Putamen (tissue), 1 donor: Measurements from ENCODE around the gene ARGLU1.
"Not testable (repeated sequence)": the region's sequence is repeated elsewhere in the genome, so short reads cannot be mapped to it uniquely, and the experiment has no call there.

Source experiments
- DNase-seq: peaks from one replicate; pipeline ENCODE4 v3.0.0-alpha.2; 2016; ENCODE audit warnings: low spot score

ARGLU1 gene

GRCh38 chr13:106567474-106568298 is at the start of gene ARGLU1:
Gene ARGLU1, minus strand, starts transcription at chr13:106568137. Its CDS starts 218 bp downstream, at chr13:106567919.
- DNase-seq, result peak; percentile 92

- no peak for DNase-seq
Measured at GRCh38 chr13:106617561-106617960, 49.6 kb upstream of the ARGLU1 start.

- DNase-seq, result no peak
Measured at GRCh38 chr13:106616729-106617128, 48.8 kb upstream of the ARGLU1 start.

- DNase-seq, result no peak
Measured at GRCh38 chr13:106614874-106615273, 46.9 kb upstream of the ARGLU1 start.

GRCh38 chr13:106612688-106613087 is 44.8 kb upstream of the ARGLU1 start:
- DNase-seq, result no peak

- DNase-seq, result no peak
Measured at GRCh38 chr13:106610486-106610885, 42.5 kb upstream of the ARGLU1 start.

- no peak for DNase-seq
Measured at GRCh38 chr13:106609116-106609515, 41.2 kb upstream of the ARGLU1 start.

- DNase-seq, result no peak
Measured at GRCh38 chr13:106603546-106603945, 35.6 kb upstream of the ARGLU1 start.

- no peak for DNase-seq
Measured at GRCh38 chr13:106602178-106602577, 34.2 kb upstream of the ARGLU1 start.

GRCh38 chr13:106601489-106601888 is 33.6 kb upstream of the ARGLU1 start:
- no peak for DNase-seq

GRCh38 chr13:106600798-106601135 is 32.8 kb upstream of the ARGLU1 start:
- DNase-seq, result not testable (repeated sequence)

- no peak for DNase-seq
Measured at GRCh38 chr13:106599875-106600797, 32.2 kb upstream of the ARGLU1 start.

GRCh38 chr13:106597749-106598395 is 29.9 kb upstream of the ARGLU1 start:
- no peak for DNase-seq

GRCh38 chr13:106597186-106597585 is 29.2 kb upstream of the ARGLU1 start:
- DNase-seq, result no peak

GRCh38 chr13:106596275-106596937 is 28.5 kb upstream of the ARGLU1 start:
- DNase-seq, result no peak

GRCh38 chr13:106595625-106596024 is 27.7 kb upstream of the ARGLU1 start:
- no peak for DNase-seq

- DNase-seq, result no peak
Measured at GRCh38 chr13:106594980-106595379, 27.0 kb upstream of the ARGLU1 start.

- no peak for DNase-seq
Measured at GRCh38 chr13:106593132-106593531, 25.2 kb upstream of the ARGLU1 start.

GRCh38 chr13:106591299-106591698 is 23.4 kb upstream of the ARGLU1 start:
- DNase-seq, result no peak

- DNase-seq, result no peak
Measured at GRCh38 chr13:106589716-106590115, 21.8 kb upstream of the ARGLU1 start.

GRCh38 chr13:106588367-106588766 is 20.4 kb upstream of the ARGLU1 start:
- no peak for DNase-seq

GRCh38 chr13:106587787-106588186 is 19.9 kb upstream of the ARGLU1 start:
- no peak for DNase-seq
